ENCODE data around the gene DNAJC5.
A peak's percentile ranks its signal among the peaks of the same experiment; 100 is the strongest.
"Not testable (repeated sequence)": the region's sequence is repeated elsewhere in the genome, so short reads cannot be mapped to it uniquely, and the experiment has no call there.

DNAJC5 gene

GRCh38 chr20:63861981-63862901, 32.7 kb upstream of the DNAJC5 start:
- DNase-seq = no peak

DNA sequence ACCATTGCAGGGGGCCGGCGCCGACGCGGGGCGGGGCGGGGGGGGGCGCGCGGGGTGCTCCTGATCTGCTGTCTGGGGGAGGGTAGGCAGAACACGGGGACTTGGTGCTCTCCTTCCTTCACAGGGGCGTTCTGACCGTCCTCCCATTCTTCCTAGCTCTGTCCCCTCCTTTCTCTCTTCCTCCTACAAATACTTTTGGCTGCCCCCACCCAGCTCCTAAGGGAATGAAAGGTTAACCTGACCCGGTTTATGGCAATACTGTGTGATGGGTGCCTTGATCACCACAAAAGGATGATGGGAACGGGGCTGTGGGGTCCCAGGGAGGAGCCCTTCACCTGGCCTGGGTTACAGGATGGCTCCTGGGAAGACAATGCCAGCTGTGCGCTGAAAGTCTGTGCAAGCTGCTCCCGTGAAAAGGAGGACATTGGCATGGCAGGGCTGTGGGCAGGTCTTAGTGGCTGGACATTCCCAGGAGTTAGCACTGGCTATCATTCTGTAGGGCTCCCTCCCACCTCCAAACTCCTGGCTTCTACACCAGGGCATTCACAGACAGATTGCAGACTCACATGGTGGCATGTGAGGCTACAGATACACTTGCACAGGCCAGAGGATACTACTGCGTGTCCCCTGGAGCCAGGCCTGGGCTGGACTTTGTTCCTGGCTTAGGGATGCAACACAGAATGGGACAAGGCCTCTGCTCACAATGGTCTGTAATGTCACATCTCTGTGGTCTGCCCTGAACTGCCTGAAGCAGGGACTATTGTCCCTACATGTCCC, 31.7 kb upstream of the DNAJC5 start:
- DNase-seq = no peak

DNA sequence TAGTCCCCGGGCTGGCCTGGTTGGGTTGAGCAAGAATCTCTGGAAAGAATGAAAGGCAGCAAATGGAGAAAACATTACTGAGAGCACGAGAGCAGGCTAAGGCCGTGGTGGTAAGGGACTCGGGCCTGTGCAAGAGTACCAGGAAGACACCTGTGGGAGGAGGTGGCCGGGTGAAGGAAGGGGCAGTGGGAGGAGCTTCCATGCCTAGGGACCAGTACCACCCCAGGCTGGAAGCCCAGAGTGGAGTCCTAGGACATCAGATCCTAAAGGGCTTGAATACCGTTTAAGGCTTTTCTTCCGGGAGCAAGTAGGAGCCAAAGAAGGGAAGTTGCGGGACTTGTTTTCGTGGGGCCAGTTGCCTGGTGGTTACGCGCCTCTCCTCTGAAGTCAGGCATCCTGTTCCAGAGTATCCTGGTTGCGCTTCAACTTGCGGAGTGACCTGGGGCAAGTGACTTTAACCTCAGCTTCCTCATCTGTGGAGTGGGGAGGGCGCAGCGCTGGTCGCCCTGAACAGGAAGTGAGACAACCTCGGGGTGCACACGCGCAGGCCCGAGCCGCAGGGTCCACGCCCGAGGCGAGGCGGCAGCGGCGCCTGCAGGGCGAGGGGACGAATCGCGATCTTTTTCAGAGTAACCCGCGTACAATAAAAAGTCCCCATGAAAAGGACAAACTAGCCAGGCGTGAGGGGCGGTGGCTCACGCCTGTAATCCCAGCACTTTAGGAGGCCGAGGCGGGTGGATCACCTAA, 31.0 kb upstream of the DNAJC5 start:
- peak; percentile 96 for DNase-seq

GRCh38 chr20:63864545-63864977, 30.4 kb upstream of the DNAJC5 start:
- DNase-seq = no peak

DNA sequence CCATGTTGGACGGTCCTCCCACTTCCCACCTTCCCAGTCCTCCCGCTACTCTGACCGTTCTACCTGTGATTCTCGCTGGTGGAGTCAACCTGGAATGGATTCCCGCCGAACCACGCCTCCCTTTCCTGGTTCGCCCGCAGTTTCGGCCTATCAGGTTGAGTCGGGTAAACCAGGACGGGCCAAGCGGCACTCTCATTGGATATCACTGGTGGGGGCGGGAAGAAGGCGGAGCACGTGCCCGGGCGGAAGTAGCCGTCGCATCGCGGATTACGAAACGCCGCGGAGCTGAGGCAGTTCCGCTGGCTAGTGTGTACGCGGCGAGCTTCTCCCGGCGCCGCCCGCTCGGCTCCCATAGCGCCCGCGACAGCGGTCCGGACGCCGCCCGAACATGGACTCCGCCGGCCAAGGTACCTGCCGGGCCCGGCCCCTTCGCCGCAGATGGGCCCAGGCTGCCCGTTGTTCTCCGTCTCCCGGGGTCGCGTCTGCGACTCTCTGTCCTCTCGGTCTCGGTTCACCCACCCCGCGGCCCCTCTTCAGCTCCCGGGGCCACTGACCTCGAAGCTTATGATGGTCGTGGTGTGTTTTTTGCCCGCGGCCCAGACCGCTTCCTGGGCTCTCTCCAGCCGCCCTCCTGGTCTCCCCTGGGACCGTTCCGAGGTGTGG, 29.8 kb upstream of the DNAJC5 start, which contains the start of gene TPD52L2:
Gene TPD52L2, plus strand, starts transcription at position 293 of the 663 bp plus-strand sequence. Its CDS starts 96 bp downstream, at position 389.
- DNase-seq = peak; percentile 99

DNA sequence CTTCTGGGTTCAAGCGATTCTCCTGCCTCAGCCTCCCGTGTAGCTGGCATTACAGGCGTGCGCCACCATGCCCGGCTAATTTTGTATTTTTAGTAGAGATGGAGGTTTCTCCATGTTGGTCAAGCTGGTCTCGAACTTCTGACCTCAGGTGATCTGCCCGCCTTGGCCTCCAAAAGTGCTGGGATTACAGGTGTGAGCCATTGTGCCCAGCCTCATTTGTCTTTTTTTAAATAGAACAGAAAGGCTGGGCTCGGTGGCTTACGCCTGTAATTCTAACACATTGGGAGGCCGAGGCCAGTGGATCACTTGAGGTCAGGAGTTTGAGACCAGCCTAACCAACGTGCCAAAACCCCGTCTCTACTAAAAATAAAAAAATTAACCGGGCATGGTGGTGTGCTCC, 27.9 kb upstream of the DNAJC5 start:
- not testable (repeated sequence) for DNase-seq

- DNase-seq = no peak
Observed at GRCh38 chr20:63868264-63868663, 26.7 kb upstream of the DNAJC5 start.

- DNase-seq = no peak
Observed at GRCh38 chr20:63873477-63873971, 21.4 kb upstream of the DNAJC5 start.

DNA sequence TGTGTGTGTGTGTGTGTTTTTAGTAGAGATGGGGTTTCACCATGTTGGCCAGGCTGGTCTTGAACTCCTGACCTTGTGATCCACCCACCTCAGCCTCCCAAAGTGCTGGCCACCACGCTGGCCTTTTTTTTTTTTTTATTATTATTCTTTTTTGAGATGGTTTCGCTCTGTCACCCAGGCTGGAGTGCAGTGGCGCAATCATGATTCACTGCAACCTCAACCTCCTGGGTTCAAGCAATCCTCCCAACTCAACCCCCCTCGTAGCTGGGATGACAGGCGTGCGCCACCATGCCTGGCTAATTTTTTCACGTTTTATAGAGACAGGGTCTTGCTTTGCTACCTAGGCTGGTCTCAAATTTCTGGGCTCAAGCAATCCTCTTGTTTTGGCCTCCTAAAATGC, 20.7 kb upstream of the DNAJC5 start:
- DNase-seq = not testable (repeated sequence)

DNA sequence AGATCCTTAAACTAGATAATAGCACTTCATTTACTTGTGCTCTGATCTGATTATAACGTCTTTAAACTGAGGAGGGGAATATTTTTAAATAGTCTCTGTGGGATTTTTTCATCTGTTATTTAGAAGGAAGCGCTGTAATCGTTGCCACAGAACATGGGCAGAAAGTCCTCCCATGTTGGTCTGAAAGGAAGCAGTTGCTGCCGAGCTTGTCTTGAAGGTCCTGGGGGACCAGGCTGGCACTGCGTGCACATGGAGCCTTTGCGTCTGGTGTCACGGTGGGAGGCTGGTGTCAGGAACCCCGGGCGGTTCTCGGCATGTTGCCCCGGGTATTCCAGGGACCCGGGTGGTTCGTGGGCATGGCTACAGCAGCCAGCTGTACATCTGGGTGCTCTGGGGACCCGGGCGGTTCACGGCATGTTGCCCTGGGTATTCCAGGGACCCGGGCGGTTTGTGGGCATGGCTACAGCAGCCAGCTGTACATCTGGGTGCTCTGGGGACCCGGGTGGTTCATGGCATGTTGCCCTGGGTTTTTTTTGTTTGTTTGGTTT, 18.4 kb upstream of the DNAJC5 start:
- DNase-seq = no peak

DNA sequence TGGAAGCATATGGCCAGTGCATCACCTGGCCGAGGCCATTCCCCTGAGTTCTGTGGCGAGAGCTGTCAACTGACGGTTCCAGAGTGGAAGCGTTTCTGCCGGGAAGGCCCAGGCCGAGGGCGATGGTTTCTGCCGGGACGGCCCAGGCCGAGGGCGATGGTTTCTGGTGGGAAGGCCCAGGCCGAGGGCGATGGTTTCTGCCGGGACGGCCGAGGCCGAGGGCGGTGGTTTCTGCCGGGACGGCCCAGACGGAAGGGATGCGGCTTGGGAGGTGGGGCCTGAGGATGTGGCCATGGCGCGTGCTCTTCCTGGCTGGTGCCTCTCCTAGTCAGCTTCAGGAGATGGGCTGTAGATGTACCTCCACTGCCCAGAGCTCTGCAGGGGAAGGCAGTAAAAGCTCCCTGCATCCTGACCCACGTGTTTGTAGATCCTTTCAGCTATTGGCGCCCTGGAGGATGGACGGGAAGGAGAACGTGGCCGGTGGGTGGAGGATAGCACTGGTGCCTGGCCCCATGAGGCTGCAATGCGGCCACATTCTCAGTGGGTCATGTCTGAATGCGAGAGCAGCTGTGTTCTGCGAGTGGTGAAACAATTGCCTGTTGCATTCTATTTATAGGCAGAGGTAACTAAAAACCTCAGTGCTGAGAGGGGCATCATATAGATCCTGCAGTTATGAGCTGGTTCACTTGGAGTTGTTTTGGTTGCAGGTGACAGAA, 17.0 kb upstream of the DNAJC5 start:
- no peak for DNase-seq

GRCh38 chr20:63878899-63879663, 15.8 kb upstream of the DNAJC5 start:
- no peak for DNase-seq

DNA sequence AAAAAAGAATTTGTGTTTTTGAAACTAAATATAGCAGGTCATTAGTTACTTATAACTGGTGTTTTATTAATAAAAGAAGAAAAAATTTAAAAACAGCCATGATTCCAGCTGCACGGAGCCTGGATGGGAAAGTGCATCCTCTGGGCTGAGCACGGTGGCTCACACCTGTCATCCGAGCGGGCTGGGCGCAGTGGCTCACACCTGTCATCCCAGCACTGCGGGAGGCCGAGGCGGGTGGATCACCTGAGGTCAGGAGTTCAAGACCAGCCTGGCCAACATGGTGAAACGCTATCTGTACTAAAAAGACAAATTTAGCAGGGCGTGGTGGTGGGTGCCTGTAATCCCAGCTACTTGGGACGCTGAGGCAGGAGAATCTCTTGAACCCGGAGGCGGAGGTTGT, 14.0 kb upstream of the DNAJC5 start:
- not testable (repeated sequence) for DNase-seq

GRCh38 chr20:63881451-63882226, 13.3 kb upstream of the DNAJC5 start:
- no peak for DNase-seq

DNA sequence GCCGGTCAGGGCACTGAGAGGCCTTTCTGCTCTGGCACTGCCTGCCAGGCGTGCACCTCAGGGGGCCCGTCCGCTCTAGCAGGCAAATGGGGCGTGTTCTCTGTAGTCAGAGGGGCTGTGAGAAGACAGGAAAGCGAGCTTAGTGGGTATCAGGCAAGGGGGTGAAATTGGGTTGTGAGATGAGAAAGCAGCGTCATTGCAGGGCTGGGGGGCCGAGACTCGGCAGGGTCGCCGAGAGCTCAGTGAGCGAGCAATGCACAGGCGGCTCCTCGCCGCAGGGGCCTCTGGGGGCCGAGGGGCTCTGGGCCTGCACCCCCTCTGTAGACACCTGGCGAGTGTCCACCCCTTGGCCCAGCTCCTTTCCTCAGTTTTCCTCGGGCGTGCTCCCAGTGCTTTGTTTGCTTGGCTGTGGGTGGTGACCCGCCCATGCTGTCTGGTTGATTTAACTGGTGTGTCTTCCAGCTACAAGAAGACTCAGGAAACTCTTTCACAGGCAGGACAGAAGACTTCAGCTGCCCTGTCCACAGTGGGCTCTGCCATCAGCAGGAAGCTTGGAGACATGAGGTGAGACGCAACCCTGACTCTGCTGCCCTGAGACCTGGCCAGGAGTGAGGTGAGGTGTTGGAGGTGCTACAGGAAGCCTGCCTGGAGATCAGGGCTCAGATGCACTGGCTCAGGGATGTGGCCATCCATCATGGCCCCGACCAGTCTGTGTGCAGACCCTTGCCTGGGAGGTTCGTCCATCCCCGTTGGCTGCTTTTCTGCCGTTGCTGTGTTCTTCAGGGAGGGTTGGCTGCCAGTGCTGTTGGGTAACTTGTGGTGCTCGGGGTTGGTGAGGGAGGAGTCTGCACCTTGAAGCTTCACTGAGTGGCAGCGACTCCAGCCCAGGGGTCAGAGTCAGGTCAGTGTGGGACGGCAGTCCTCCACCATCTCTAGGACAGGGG, 12.4 kb upstream of the DNAJC5 start:
- no peak for DNase-seq

DNA sequence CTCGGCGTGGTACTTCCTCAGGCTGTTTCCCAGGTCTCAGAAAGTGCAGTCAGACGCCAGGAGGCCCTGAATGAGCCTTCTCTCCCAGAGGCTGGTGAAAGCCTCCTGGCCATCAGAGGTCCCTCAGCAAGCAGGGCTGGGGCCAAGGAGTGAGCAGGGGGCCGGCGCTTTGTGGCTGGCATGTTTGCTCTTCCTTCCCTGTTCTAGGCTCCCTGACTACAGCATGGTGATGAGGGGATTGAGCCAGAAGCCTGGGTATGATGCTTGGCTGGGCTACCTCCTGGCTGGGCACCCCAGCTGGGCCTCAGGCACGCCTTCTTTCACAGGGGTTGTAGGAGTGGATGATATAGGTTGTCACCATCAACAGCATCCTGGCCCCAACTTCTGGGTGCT, 11.7 kb upstream of the DNAJC5 start:
- no peak for DNase-seq

- DNase-seq = no peak
Observed at GRCh38 chr20:63884506-63885263, 10.2 kb upstream of the DNAJC5 start.

Data from RPMI8226 (cell line).